RWPE1 (cell line): ENCODE measurements around the gene RFNG.

Experiments
- CTCF ChIA-PET: fragments of 350-600 bp; sonication (Branson Sonifier 250); formaldehyde crosslinking; extraction: SDS; loops from one replicate; lab custom pipeline; 2021; lab: Yijun Ruan, JAX
- POLR2A ChIA-PET: fragments of 400-600 bp; formaldehyde crosslinking; extraction: SDS; loops from one replicate; lab custom pipeline; 2020; ENCODE audit warnings: antibody characterized with exemption; ENCODE audit not compliant: low non-redundant PET; lab: Yijun Ruan, JAX
- DNase-seq: peaks from one replicate; pipeline ENCODE4 v3.0.0; 2012; ENCODE audit warnings: low spot score
- H3K27ac ChIP-seq: fragments of 450-650 bp; 2 replicates; pipeline ENCODE4 v1.5.1; 2017
- CTCF ChIP-seq: fragments of 450-650 bp; conservative IDR thresholded peaks from 2 replicates; pipeline ENCODE4 v1.5.1; 2017; ENCODE audit warnings: low read depth, mild to moderate bottlenecking

Gene RFNG

GRCh38 chr17:82065638-82066303 is 14.2 kb upstream of the RFNG start, which contains the start of gene DUS1L:
Gene DUS1L, minus strand, starts transcription at chr17:82065804. Its CDS starts 745 bp downstream, at chr17:82065059.
- TF ChIP-seq CTCF = no peak
- ChIA-PET CTCF (interaction anchor here (0.6 to 1.1 kb wide), 2 partner anchors 88 to 214 kb away, joined by 3 to 4 read pairs; no protein-coding TSS in a partner anchor), POLR2A (interaction anchor here (0.6 to 1.0 kb wide), 2 partner anchors 16 to 22 kb away, joined by 3 read pairs; no protein-coding TSS in a partner anchor)
- DNase-seq = peak; percentile 69
- peak within 1 kb of the TSS; percentile 79 for H3K27ac ChIP-seq

- H3K27ac ChIP-seq = peak overlapping the region; percentile 79
- ChIA-PET POLR2A (interaction anchor here (0.6 to 1.0 kb wide), 2 partner anchors 16 to 22 kb away, joined by 3 read pairs; no protein-coding TSS in a partner anchor), CTCF (no interaction called here)
- no peak for TF ChIP-seq CTCF
- peak; percentile 30 for DNase-seq
Measured at GRCh38 chr17:82065193-82065637, 13.6 kb upstream of the RFNG start.

- CTCF ChIA-PET = interaction anchor here (0.7 kb wide), 1 partner anchor 15 kb away, joined by 3 read pairs; no protein-coding TSS in a partner anchor
Measured at GRCh38 chr17:82064433-82065192, 13.0 kb upstream of the RFNG start.

GRCh38 chr17:82063424-82064415 is 12.1 kb upstream of the RFNG start:
- DNase-seq = no peak
- peak overlapping the region; percentile 79 for H3K27ac ChIP-seq
- CTCF ChIA-PET = interaction anchor here (0.6 to 0.7 kb wide), 4 partner anchors 13 to 58 kb away, joined by 3 read pairs; no protein-coding TSS in a partner anchor
- no peak for TF ChIP-seq CTCF
- POLR2A ChIA-PET = no interaction called here

More at GRCh38 chr17:82064433-82065192, 13.0 kb upstream of the RFNG start:
- peak overlapping the region; percentile 79 for H3K27ac ChIP-seq
- DNase-seq = peak; percentile 50
- no peak for TF ChIP-seq CTCF
- POLR2A ChIA-PET = interaction anchor here (0.6 to 1.0 kb wide), 2 partner anchors 13 to 21 kb away, joined by 3 to 4 read pairs; partner anchors contain the start of genes GPS1 and RFNG

GRCh38 chr17:82062984-82063368 is 11.4 kb upstream of the RFNG start:
- TF ChIP-seq CTCF = no peak
- POLR2A ChIA-PET = no interaction called here
- CTCF ChIA-PET = interaction anchor here (0.6 to 0.7 kb wide), 3 partner anchors 14 to 59 kb away, joined by 3 to 4 read pairs (median 3); no protein-coding TSS in a partner anchor
- H3K27ac ChIP-seq = peak overlapping the region; percentile 79
- DNase-seq = no peak
